RWPE2 (cell line): Measurements from ENCODE around the gene HNRNPUL2.
A peak's percentile ranks its signal among the peaks of the same experiment; 100 is the strongest.

Experiments
- ATAC-seq: fragments of 200-7000 bp; cut with Tn5 transposase; 3 replicates; pipeline ENCODE4 v1.9.1; 2021; ENCODE audit warnings: low read depth
- DNase-seq: peaks from one replicate; pipeline ENCODE4 v3.0.0-alpha.2; 2020; ENCODE audit warnings: low spot score
- H3K27ac ChIP-seq: fragments of 450-650 bp; 2 replicates; pipeline ENCODE4 v1.5.1; 2017; ENCODE audit warnings: mild to moderate bottlenecking; ENCODE audit not compliant: poor library complexity, severe bottlenecking
- H3K27me3 ChIP-seq: fragments of 250-450 bp; sonication (Bioruptor Pico); 2 replicates; pipeline ENCODE4 v1.5.1; 2021; ENCODE audit warnings: mild to moderate bottlenecking, moderate library complexity; ENCODE audit not compliant: insufficient read depth, poor library complexity, severe bottlenecking
- H3K36me3 ChIP-seq: fragments of 250-450 bp; sonication (Bioruptor Pico); 2 replicates; pipeline ENCODE4 v1.5.1; 2020; ENCODE audit warnings: low read depth, mild to moderate bottlenecking, moderate library complexity
- H3K4me1 ChIP-seq: fragments of 250-450 bp; sonication (Bioruptor Pico); 2 replicates; pipeline ENCODE4 v1.5.1; 2021; ENCODE audit warnings: mild to moderate bottlenecking, moderate library complexity; ENCODE audit not compliant: insufficient read depth, poor library complexity, severe bottlenecking
- H3K4me3 ChIP-seq: fragments of 250-450 bp; sonication (Bioruptor Pico); 2 replicates; pipeline ENCODE4 v1.5.1; 2021; ENCODE audit warnings: mild to moderate bottlenecking, moderate library complexity; ENCODE audit not compliant: severe bottlenecking
- H3K9me3 ChIP-seq: fragments of 250-450 bp; sonication (Bioruptor Pico); 2 replicates; pipeline ENCODE4 v1.5.1; 2021; ENCODE audit warnings: mild to moderate bottlenecking, moderate library complexity; ENCODE audit not compliant: severe bottlenecking
- TF ChIP-seq, protein P1 (sequence below): fragments of 450-650 bp; IDR thresholded peaks from one replicate; pipeline ENCODE4 v1.5.1; 2017; ENCODE audit warnings: mild to moderate bottlenecking, moderate library complexity; ENCODE audit not compliant: poor library complexity, severe bottlenecking

HNRNPUL2 gene

GRCh38 chr11:62664405-62665074 lies 62.7 kb downstream of the HNRNPUL2 start:
- Histone ChIP-seq H3K4me3 (peak overlapping the region; percentile 88), H3K36me3 (peaks cover 32% of the 10 kb centered on the region), H3K27ac (peak overlapping the region; percentile 84), H3K4me1 (no peaks in the 10 kb centered on the region), H3K9me3 (no peaks in the 10 kb centered on the region), H3K27me3 (no peaks in the 10 kb centered on the region)
- DNase-seq (peak; percentile 72), ATAC-seq (peak; percentile 51)
- TF ChIP-seq, protein P1, sequence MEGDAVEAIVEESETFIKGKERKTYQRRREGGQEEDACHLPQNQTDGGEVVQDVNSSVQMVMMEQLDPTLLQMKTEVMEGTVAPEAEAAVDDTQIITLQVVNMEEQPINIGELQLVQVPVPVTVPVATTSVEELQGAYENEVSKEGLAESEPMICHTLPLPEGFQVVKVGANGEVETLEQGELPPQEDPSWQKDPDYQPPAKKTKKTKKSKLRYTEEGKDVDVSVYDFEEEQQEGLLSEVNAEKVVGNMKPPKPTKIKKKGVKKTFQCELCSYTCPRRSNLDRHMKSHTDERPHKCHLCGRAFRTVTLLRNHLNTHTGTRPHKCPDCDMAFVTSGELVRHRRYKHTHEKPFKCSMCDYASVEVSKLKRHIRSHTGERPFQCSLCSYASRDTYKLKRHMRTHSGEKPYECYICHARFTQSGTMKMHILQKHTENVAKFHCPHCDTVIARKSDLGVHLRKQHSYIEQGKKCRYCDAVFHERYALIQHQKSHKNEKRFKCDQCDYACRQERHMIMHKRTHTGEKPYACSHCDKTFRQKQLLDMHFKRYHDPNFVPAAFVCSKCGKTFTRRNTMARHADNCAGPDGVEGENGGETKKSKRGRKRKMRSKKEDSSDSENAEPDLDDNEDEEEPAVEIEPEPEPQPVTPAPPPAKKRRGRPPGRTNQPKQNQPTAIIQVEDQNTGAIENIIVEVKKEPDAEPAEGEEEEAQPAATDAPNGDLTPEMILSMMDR = no peak
